HCEC 1CT (cell line): ENCODE measurements around the gene MARCKSL1.
"Not testable (repeated sequence)": the region's sequence is repeated elsewhere in the genome, so short reads cannot be mapped to it uniquely, and the experiment has no call there.

Experiments used
- DNase-seq: peaks from one replicate; pipeline ENCODE4 v3.0.0-alpha.2; 2017

The MARCKSL1 gene

GRCh38 chr1:32284777-32285176 is 51.3 kb downstream of the MARCKSL1 start:
- DNase-seq, result not testable (repeated sequence)
